ENCODE measurements around the gene PRSS1. TPM values are rescaled to one million over a fixed set of nuclear protein-coding genes. Genes with fewer than 3 reads are reported as not detected.
"Not testable (repeated sequence)": the region's sequence is repeated elsewhere in the genome, so short reads cannot be mapped to it uniquely, and the experiment has no call there.

The PRSS1 gene
- total and polyA plus RNA-seq, 2 experiments from 2014 or later, result not detected

- DNase-seq (ENCODE audit: low spot score), result not testable (repeated sequence)
These were observed 862 bp upstream of the PRSS1 start for GRCh38 chr7:142748410-142748809.

DNA sequence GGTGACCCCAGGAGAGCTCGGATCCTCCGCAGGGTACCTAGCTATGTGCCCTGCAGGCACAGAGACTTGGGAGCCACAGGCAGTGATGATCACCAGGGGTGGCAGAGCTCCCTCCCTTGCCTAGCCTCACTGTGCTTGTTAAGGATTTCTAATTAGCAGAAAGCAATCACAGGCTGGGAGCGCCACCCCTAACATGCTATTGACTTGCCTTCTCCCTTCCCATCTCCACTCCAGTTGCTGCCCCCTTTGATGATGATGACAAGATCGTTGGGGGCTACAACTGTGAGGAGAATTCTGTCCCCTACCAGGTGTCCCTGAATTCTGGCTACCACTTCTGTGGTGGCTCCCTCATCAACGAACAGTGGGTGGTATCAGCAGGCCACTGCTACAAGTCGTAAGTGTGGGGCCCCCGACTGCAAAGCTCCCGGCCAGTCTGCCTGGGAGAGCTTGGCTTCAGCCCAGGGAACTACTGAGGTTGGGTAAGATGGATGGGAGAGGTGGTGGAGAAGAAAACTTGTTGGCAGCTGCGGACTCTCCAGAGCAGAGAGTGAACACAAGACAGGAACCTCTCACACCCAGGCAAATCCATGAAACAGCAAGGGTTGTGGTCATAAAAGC lies 1.2 kb downstream of the PRSS1 start:
- no peaks in the 10 kb centered on the region for H3K9me3 Mint-ChIP-seq
- Histone ChIP-seq H3F3A (replicated peaks; ENCODE audit: low read depth) (no peaks in the 10 kb centered on the region), H3K79me2 (replicated peaks; ENCODE audit: insufficient read depth) (no peaks in the 10 kb centered on the region), H3K9me2 (ENCODE audit: insufficient read depth) (no peaks in the 10 kb centered on the region), H2AFZ (no peak overlapping the region), H3K27me3 (ENCODE audit: insufficient read depth) (no peaks in the 10 kb centered on the region), H3K36me3 (ENCODE audit: insufficient read depth) (no peaks in the 10 kb centered on the region), H3K4me1 (ENCODE audit: insufficient read depth) (no peaks in the 10 kb centered on the region), H4K20me1 (replicated peaks; ENCODE audit: insufficient read depth) (no peaks in the 10 kb centered on the region), H3K4me2 (no peak overlapping the region), H3K27ac (ENCODE audit: low read depth) (no peak overlapping the region), H3K4me3 (no peak overlapping the region)
- no peak overlapping the region for H3K4me3 Mint-ChIP-seq
- no peaks in the 10 kb centered on the region for H3K4me1 Mint-ChIP-seq
- H3K27me3 Mint-ChIP-seq (ENCODE audit: insufficient read depth, low read depth, poor library complexity), result peaks cover 13% of the 10 kb centered on the region
- 0 out of 3 replicates have a peak, but pooled peaks cover 2% of the 10 kb centered on the region for H3K36me3 Mint-ChIP-seq (ENCODE audit: low read depth)
- no peak overlapping the region for H3K27ac Mint-ChIP-seq
- no peak for TF ChIP-seq ZNF462 (CRISPR knock-in tag; IDR thresholded peaks at IDR 0.05)
- TF ChIP-seq ZNF331 (CRISPR knock-in tag; IDR thresholded peaks at IDR 0.05; ENCODE audit: low read depth), result no peak
- DNase-seq (ENCODE audit: low spot score) (no peak), ATAC-seq (no peak)

More at GRCh38 chr7:142748410-142748809, 862 bp upstream of the PRSS1 start:
- not testable (repeated sequence) for H3F3A ChIP-seq (replicated peaks; ENCODE audit: low read depth); H3K36me3 ChIP-seq (ENCODE audit: insufficient read depth); H4K20me1 ChIP-seq (replicated peaks; ENCODE audit: insufficient read depth); H3K4me1 ChIP-seq (ENCODE audit: insufficient read depth); H3K4me1 Mint-ChIP-seq; ATAC-seq; H2AFZ ChIP-seq; H3K27me3 ChIP-seq (ENCODE audit: insufficient read depth); H3K4me3 Mint-ChIP-seq; H3K4me3 ChIP-seq; H3K4me2 ChIP-seq; H3K79me2 ChIP-seq (replicated peaks; ENCODE audit: insufficient read depth); H3K9me3 Mint-ChIP-seq; H3K36me3 Mint-ChIP-seq (ENCODE audit: low read depth); H3K9me2 ChIP-seq (ENCODE audit: insufficient read depth); H3K27ac Mint-ChIP-seq; H3K27ac ChIP-seq (ENCODE audit: low read depth)
- peaks cover 13% of the 10 kb centered on the region for H3K27me3 Mint-ChIP-seq (ENCODE audit: insufficient read depth, low read depth, poor library complexity)

GRCh38 chr7:142751526-142752175 lies 2.4 kb downstream of the PRSS1 start:
- not testable (repeated sequence) for H3K9me3 Mint-ChIP-seq; H3K4me2 ChIP-seq; H2AFZ ChIP-seq; H3K36me3 Mint-ChIP-seq (ENCODE audit: low read depth); H3K27ac ChIP-seq (ENCODE audit: low read depth); H3K4me3 Mint-ChIP-seq; H3K27me3 ChIP-seq (ENCODE audit: insufficient read depth); H3K9me2 ChIP-seq (ENCODE audit: insufficient read depth); H3K4me3 ChIP-seq; DNase-seq (ENCODE audit: low spot score); H3K36me3 ChIP-seq (ENCODE audit: insufficient read depth); H3K27ac Mint-ChIP-seq; H3K79me2 ChIP-seq (replicated peaks; ENCODE audit: insufficient read depth); H3F3A ChIP-seq (replicated peaks; ENCODE audit: low read depth); H3K4me1 Mint-ChIP-seq; ATAC-seq; H3K4me1 ChIP-seq (ENCODE audit: insufficient read depth); H4K20me1 ChIP-seq (replicated peaks; ENCODE audit: insufficient read depth)
- peaks cover 13% of the 10 kb centered on the region for H3K27me3 Mint-ChIP-seq (ENCODE audit: insufficient read depth, low read depth, poor library complexity)

All from GM23338 (cell line).